K562 (cell line): ENCODE results near the gene POLR1B. TPM values are rescaled to one million over a fixed set of nuclear protein-coding genes. Genes with fewer than 3 reads are reported as not detected.
A peak's percentile ranks its signal among the peaks of the same experiment; 100 is the strongest.

Experiments used
- BMI1 ChIP-seq: fragments of 150-350 bp; IDR thresholded peaks from 2 replicates; pipeline ENCODE4 v1.6.1; 2014; ENCODE audit warnings: low read length
- CEBPB ChIP-seq: fragments of 450-650 bp; IDR thresholded peaks from 2 replicates; pipeline ENCODE4 v1.6.1; 2016; ENCODE audit warnings: missing genetic modification characterization, missing compliant biosample characterization
- CREM ChIP-seq: IDR thresholded peaks from 2 replicates; pipeline ENCODE4 v1.6.1; 2014; ENCODE audit warnings: antibody characterized with exemption, low read depth
- DPF2 ChIP-seq: fragments of 450-650 bp; IDR thresholded peaks from 2 replicates; pipeline ENCODE4 v1.6.1; 2016
- ETV6 ChIP-seq, 3 experiments: fragments of 150-350 bp in 1 of 3; sonication (generic) in 1 of 3; formaldehyde crosslinking in 1 of 3; IDR thresholded peaks; 2 replicates each; pipeline versions ENCODE4 v1.6.1 to v1.8.0; 2014 to 2022; ENCODE audit warnings: borderline replicate concordance in 2 of 3, low read depth in 2 of 3, antibody characterized with exemption in 1 of 3, low read length in 1 of 3, mild to moderate bottlenecking in 1 of 3, missing genetic modification reagents in 1 of 3
- FOXA1 ChIP-seq: fragments of 450-650 bp; IDR thresholded peaks from 2 replicates; pipeline ENCODE4 v1.6.1; 2016; ENCODE audit warnings: mild to moderate bottlenecking, borderline replicate concordance
- GATAD2B ChIP-seq: fragments of 450-650 bp; IDR thresholded peaks from 2 replicates; pipeline ENCODE4 v1.6.1; 2017; ENCODE audit warnings: mild to moderate bottlenecking, borderline replicate concordance
- LCOR ChIP-seq: sonication (generic); formaldehyde crosslinking; IDR thresholded peaks from 2 replicates; pipeline ENCODE4 v1.8.0; 2022; ENCODE audit warnings: mild to moderate bottlenecking, missing genetic modification reagents
- MCM5 ChIP-seq: fragments of 450-650 bp; IDR thresholded peaks from 2 replicates; pipeline ENCODE4 v1.6.1; 2016; ENCODE audit warnings: low read depth
- MTA3 ChIP-seq: fragments of 450-650 bp; formaldehyde crosslinking; IDR thresholded peaks from 2 replicates; pipeline ENCODE4 v1.6.1; 2017; ENCODE audit warnings: mild to moderate bottlenecking, borderline replicate concordance
- NFIC ChIP-seq: fragments of 450-650 bp; IDR thresholded peaks from 2 replicates; pipeline ENCODE4 v1.6.1; 2017; ENCODE audit warnings: mild to moderate bottlenecking, inconsistent platforms
- NR2C2 ChIP-seq, 2 experiments: fragments of 200-800 bp in 1 of 2; sonication (Bioruptor generic) in 1 of 2; sonication (generic) in 1 of 2; formaldehyde crosslinking in 1 of 2; IDR thresholded peaks; 2 replicates each; pipeline versions ENCODE4 v1.6.1 to v1.8.0; 2016 to 2022; ENCODE audit warnings: mild to moderate bottlenecking in 1 of 2, missing compliant biosample characterization in 1 of 2, missing genetic modification characterization in 1 of 2, missing genetic modification reagents in 1 of 2
- PHB2 ChIP-seq: fragments of 450-650 bp; IDR thresholded peaks from 2 replicates; pipeline ENCODE4 v1.6.1; 2017; ENCODE audit warnings: low read depth
- PRDM10 ChIP-seq: fragments of 450-650 bp; IDR thresholded peaks from 2 replicates; pipeline ENCODE4 v1.6.1; 2018; ENCODE audit not compliant: partially characterized antibody
- SLC30A9 ChIP-seq: fragments of 250-450 bp; sonication (Bioruptor Pico); IDR thresholded peaks from 2 replicates; pipeline ENCODE4 v1.8.0; 2022; ENCODE audit warnings: mild to moderate bottlenecking, moderate library complexity
- SMC3 ChIP-seq: conservative IDR thresholded peaks from 2 replicates; pipeline ENCODE4 v1.6.1; 2011; ENCODE audit warnings: low read depth, low read length, improper control_type of control experiment; ENCODE audit not compliant: insufficient read depth
- ZBTB7A ChIP-seq: IDR thresholded peaks from 2 replicates; pipeline ENCODE4 v1.6.1; 2011; ENCODE audit warnings: low read depth, mild to moderate bottlenecking, low read length, moderate library complexity, borderline replicate concordance; ENCODE audit not compliant: control insufficient read depth
- polyA plus RNA-seq, 8 experiments: library from polyadenylated mRNA; depleted of rRNA in 4 of 8; stranded (reverse) in 5 of 8; unstranded in 3 of 8; fragments of >200 nt; fragmentation: Nextera tagmentation in 2 of 8; fragmentation: Illumina TruSeq in 1 of 8; extraction: Ambion mirVana in 2 of 8; extraction: Trizol in 1 of 8; gene quantifications; 2 replicates each; pipeline versions ENCODE4 v1.2.1 to v1.2.3, GENCODE V29; 2011 to 2014; ENCODE audit warnings: inconsistent platforms in 1 of 8, missing spikeins in 1 of 8
- total RNA-seq, 7 experiments: library from RNA; depleted of rRNA in 6 of 7; stranded (reverse); fragments of >200 nt in 6 of 7; fragmentation: Illumina TruSeq in 2 of 7; extraction: Trizol in 2 of 7; gene quantifications; 2 replicates each; pipeline versions ENCODE4 v1.2.1 to v1.2.3, GENCODE V29; 2011 to 2021; ENCODE audit warnings: low replicate concordance in 1 of 7
- TF ChIP-seq, protein P1 (sequence below): sonication (generic); formaldehyde crosslinking; IDR thresholded peaks from 2 replicates; pipeline ENCODE4 v1.8.0; 2022; ENCODE audit warnings: mild to moderate bottlenecking, missing genetic modification reagents, borderline replicate concordance
- TF ChIP-seq, protein P2 (sequence below): sonication (generic); formaldehyde crosslinking; IDR thresholded peaks from 2 replicates; pipeline ENCODE4 v1.8.1; 2022; ENCODE audit warnings: missing genetic modification reagents
- TF ChIP-seq, protein P3 (sequence below), 2 experiments: IDR thresholded peaks; 2 replicates each; pipeline ENCODE4 v1.6.1; 2011; ENCODE audit warnings: borderline replicate concordance in 1 of 2, control low read depth in 1 of 2, low read depth in 1 of 2, low read length in 1 of 2, mild to moderate bottlenecking in 1 of 2, mixed read lengths in 1 of 2, moderate library complexity in 1 of 2; ENCODE audit not compliant: insufficient read depth in 1 of 2, insufficient read length in 1 of 2, poor library complexity in 1 of 2, severe bottlenecking in 1 of 2; ENCODE audit errors: extremely low read depth in 1 of 2

Gene POLR1B
- total and polyA plus RNA-seq, 9 of the 15 experiments (the other 6 are each of a cell fraction or from before 2014, with no cell fraction given), result 19.8 to 55.1 (median 40.2) TPM

DNA sequence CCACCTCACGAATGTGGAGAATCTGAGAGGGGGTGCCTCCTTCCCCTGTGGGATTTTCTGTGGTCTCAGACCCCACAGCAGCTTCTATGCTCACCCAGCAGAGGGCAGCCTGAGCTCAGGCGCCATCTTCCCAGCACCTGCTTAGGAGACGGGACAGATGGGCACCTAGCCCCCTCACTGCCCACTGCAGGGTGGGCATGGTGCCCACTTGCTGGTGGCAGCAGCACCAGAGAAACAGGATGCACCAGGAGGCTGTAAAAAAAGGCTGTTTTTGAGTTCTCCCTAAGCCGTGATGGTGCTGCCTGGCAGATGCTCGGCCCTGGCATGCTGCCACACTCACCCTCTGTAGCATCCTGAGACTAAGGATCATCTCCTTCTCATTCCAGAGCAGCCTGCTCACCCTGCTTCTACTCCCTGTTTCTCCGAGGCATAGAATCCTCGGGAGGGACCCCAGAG is 84.4 kb downstream of the POLR1B start (continued):
- TF ChIP-seq ETV6 (IDR thresholded peaks at IDR 0.05; ENCODE audit: borderline replicate concordance in 1 of 2, low read depth in 2 of 2, low read length in 1 of 2), result no peak
- TF ChIP-seq ETV6 (CRISPR knock-in tag; IDR thresholded peaks at IDR 0.05; ENCODE audit: borderline replicate concordance), result no peak
- TF ChIP-seq MCM5, result no peak
- TF ChIP-seq, protein P1, sequence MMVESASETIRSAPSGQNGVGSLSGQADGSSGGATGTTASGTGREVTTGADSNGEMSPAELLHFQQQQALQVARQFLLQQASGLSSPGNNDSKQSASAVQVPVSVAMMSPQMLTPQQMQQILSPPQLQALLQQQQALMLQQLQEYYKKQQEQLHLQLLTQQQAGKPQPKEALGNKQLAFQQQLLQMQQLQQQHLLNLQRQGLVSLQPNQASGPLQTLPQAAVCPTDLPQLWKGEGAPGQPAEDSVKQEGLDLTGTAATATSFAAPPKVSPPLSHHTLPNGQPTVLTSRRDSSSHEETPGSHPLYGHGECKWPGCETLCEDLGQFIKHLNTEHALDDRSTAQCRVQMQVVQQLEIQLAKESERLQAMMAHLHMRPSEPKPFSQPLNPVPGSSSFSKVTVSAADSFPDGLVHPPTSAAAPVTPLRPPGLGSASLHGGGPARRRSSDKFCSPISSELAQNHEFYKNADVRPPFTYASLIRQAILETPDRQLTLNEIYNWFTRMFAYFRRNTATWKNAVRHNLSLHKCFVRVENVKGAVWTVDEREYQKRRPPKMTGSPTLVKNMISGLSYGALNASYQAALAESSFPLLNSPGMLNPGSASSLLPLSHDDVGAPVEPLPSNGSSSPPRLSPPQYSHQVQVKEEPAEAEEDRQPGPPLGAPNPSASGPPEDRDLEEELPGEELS, result no peak
- peak; percentile 88 for TF ChIP-seq NFIC
- TF ChIP-seq PRDM10, result no peak
- TF ChIP-seq SMC3, result peak; percentile 98
- TF ChIP-seq NR2C2 (CRISPR knock-in tag; IDR thresholded peaks at IDR 0.05), result 0 out of 2 replicates have a peak, but pooled peaks have one; percentile 15
- no peak for TF ChIP-seq NR2C2 (tag; IDR thresholded peaks at IDR 0.05)
- no peak for TF ChIP-seq CEBPB (tag)
- TF ChIP-seq CREM, result no peak
- TF ChIP-seq SLC30A9 (CRISPR knock-in tag), result no peak
- no peak for TF ChIP-seq GATAD2B
- TF ChIP-seq PHB2, result no peak
- no peak for TF ChIP-seq FOXA1
- TF ChIP-seq BMI1, result no peak
- TF ChIP-seq MTA3, result peak; percentile 68
- TF ChIP-seq, protein P2, sequence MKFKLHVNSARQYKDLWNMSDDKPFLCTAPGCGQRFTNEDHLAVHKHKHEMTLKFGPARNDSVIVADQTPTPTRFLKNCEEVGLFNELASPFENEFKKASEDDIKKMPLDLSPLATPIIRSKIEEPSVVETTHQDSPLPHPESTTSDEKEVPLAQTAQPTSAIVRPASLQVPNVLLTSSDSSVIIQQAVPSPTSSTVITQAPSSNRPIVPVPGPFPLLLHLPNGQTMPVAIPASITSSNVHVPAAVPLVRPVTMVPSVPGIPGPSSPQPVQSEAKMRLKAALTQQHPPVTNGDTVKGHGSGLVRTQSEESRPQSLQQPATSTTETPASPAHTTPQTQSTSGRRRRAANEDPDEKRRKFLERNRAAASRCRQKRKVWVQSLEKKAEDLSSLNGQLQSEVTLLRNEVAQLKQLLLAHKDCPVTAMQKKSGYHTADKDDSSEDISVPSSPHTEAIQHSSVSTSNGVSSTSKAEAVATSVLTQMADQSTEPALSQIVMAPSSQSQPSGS (CRISPR knock-in tag), result no peak
- TF ChIP-seq LCOR (CRISPR knock-in tag), result 0 out of 2 replicates have a peak, but pooled peaks have one; percentile 35
- no peak for TF ChIP-seq DPF2
- TF ChIP-seq, protein P3, sequence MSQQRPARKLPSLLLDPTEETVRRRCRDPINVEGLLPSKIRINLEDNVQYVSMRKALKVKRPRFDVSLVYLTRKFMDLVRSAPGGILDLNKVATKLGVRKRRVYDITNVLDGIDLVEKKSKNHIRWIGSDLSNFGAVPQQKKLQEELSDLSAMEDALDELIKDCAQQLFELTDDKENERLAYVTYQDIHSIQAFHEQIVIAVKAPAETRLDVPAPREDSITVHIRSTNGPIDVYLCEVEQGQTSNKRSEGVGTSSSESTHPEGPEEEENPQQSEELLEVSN (IDR thresholded peaks at IDR 0.05; ENCODE audit: borderline replicate concordance in 1 of 2, extremely low read depth in 1 of 2, insufficient read depth in 1 of 2, insufficient read length in 1 of 2, low read depth in 1 of 2, low read length in 1 of 2, poor library complexity in 1 of 2, severe bottlenecking in 1 of 2), result no peak
- TF ChIP-seq ZBTB7A, result peak; percentile 80
